NT2/D1 (cell line): ENCODE data around the gene XG.

Experiments
- SUZ12 ChIP-seq: IDR thresholded peaks from 2 replicates; pipeline ENCODE4 v1.6.1; 2011; ENCODE audit not compliant: insufficient read length, insufficient read depth; ENCODE audit errors: extremely low read depth
- YY1 ChIP-seq: IDR thresholded peaks from 2 replicates; pipeline ENCODE4 v1.6.1; 2011; ENCODE audit not compliant: insufficient read length, insufficient read depth
- ZNF274 ChIP-seq: IDR thresholded peaks from 2 replicates; pipeline ENCODE4 v1.6.1; 2011; ENCODE audit warnings: mild to moderate bottlenecking, low read depth, low read length

DNA sequence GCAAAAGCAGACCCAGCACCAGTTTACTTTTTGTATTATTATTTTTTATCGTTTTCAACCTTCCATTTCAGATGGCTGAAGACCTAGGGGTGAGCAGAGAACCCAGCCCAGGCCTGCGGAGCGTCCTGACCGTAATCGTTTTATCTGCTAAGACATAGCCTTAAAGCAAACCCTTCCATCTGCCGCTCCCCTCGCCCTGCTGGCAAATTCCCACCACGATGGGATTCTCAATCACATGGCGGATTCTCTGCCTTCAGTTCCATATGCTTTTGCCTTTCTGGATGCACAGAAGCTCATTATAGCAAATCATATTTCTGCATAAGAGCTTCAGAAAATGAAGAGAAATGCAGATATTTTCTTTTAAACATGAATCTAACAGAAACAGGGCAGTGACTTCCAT, 18.6 kb upstream of the XG start:
- TF ChIP-seq YY1 (no peak), SUZ12 (no peak), ZNF274 (no peak)
